ENCODE results near the gene MEF2C. TPM values are rescaled to one million over a fixed set of nuclear protein-coding genes. Genes with fewer than 3 reads are reported as not detected.
A peak's percentile ranks its signal among the peaks of the same experiment; 100 is the strongest.

The MEF2C gene
- total RNA-seq, 2 experiments from 2014 or later: 0.07 to 0.12 TPM

- ATAC-seq: no peak
- DNase-seq: no peak
- ChIA-PET POLR2A (no interaction called here), CTCF (no interaction called here)
- H3K27me3 Mint-ChIP-seq: peaks cover 67% of the 10 kb centered on the region
- intact Hi-C loops (cut with DNase I, micrococcal nuclease): loop anchor here in 1 of 2 experiments (10.0 kb wide), 2 partner anchors 152 to 202 kb away; no protein-coding TSS in a partner anchor
- H3K4me3 Mint-ChIP-seq: no peak overlapping the region
- H3K4me1 Mint-ChIP-seq: peaks cover 26% of the 10 kb centered on the region
- H3K9me3 Mint-ChIP-seq (ENCODE audit: low read depth): no peaks in the 10 kb centered on the region
- no peak overlapping the region for H3K27ac Mint-ChIP-seq
- no peaks in the 10 kb centered on the region for H3K36me3 Mint-ChIP-seq (ENCODE audit: low read depth)
Measured at GRCh38 chr5:88886746-88887341, 3.9 kb upstream of the MEF2C start.

GRCh38 chr5:88886252-88886651 lies 3.3 kb upstream of the MEF2C start:
- Mint-ChIP-seq H3K27me3 (peaks cover 66% of the 10 kb centered on the region), H3K36me3 (ENCODE audit: low read depth) (no peaks in the 10 kb centered on the region), H3K9me3 (ENCODE audit: low read depth) (no peaks in the 10 kb centered on the region), H3K27ac (no peak overlapping the region), H3K4me3 (no peak overlapping the region), H3K4me1 (peaks cover 26% of the 10 kb centered on the region)
- DNase-seq (no peak), ATAC-seq (no peak)
- intact Hi-C loops (cut with DNase I, micrococcal nuclease): loop anchor here in 1 of 2 experiments (10.0 kb wide), 2 partner anchors 151 to 201 kb away; no protein-coding TSS in a partner anchor
- ChIA-PET POLR2A (no interaction called here), CTCF (no interaction called here)

GRCh38 chr5:88885002-88885401 lies 2.0 kb upstream of the MEF2C start:
- POLR2A ChIA-PET: no interaction called here
- intact Hi-C loops (cut with DNase I, micrococcal nuclease): loop anchor here in 1 of 2 experiments (2.0 to 10.0 kb wide), 3 partner anchors 58 to 200 kb away; no protein-coding TSS in a partner anchor
- Mint-ChIP-seq H3K27me3 (peaks cover 62% of the 10 kb centered on the region), H3K36me3 (ENCODE audit: low read depth) (no peaks in the 10 kb centered on the region), H3K27ac (no peak overlapping the region), H3K4me3 (no peak overlapping the region), H3K4me1 (peaks cover 26% of the 10 kb centered on the region), H3K9me3 (ENCODE audit: low read depth) (no peaks in the 10 kb centered on the region)
- no peak for DNase-seq
- no peak for ATAC-seq
- CTCF ChIA-PET: interaction anchor here (0.6 kb wide), 1 partner anchor 158 kb away, joined by 3 read pairs; no protein-coding TSS in a partner anchor

GRCh38 chr5:88884608-88884877 lies 1.6 kb upstream of the MEF2C start:
- POLR2A ChIA-PET: no interaction called here
- no peak for DNase-seq
- intact Hi-C loops (cut with DNase I, micrococcal nuclease): loop anchor here (2.0 to 10.0 kb wide), 5 partner anchors 58 to 200 kb away; no protein-coding TSS in a partner anchor
- Mint-ChIP-seq H3K27ac (no peak overlapping the region), H3K4me3 (peak overlapping the region; percentile 75), H3K27me3 (peaks cover 61% of the 10 kb centered on the region), H3K9me3 (ENCODE audit: low read depth) (no peaks in the 10 kb centered on the region), H3K36me3 (ENCODE audit: low read depth) (no peaks in the 10 kb centered on the region), H3K4me1 (peaks cover 24% of the 10 kb centered on the region)
- CTCF ChIA-PET: interaction anchor here (0.6 kb wide), 1 partner anchor 157 kb away, joined by 3 read pairs; no protein-coding TSS in a partner anchor
- no peak for ATAC-seq

- Mint-ChIP-seq H3K36me3 (ENCODE audit: low read depth) (no peaks in the 10 kb centered on the region), H3K4me3 (peak overlapping the region; percentile 75), H3K27ac (no peak overlapping the region), H3K9me3 (ENCODE audit: low read depth) (no peaks in the 10 kb centered on the region), H3K27me3 (peaks cover 55% of the 10 kb centered on the region), H3K4me1 (peaks cover 21% of the 10 kb centered on the region)
- ChIA-PET POLR2A (no interaction called here), CTCF (interaction anchor here (0.6 to 0.9 kb wide), 2 partner anchors 11 to 157 kb away, joined by 3 read pairs; no protein-coding TSS in a partner anchor)
- intact Hi-C loops (cut with DNase I, micrococcal nuclease): loop anchor here (2.0 to 10.0 kb wide), 5 partner anchors 57 to 199 kb away; no protein-coding TSS in a partner anchor
- DNase-seq (peak; percentile 38), ATAC-seq (peak; percentile 39)
Measured at GRCh38 chr5:88883836-88884607, 1.0 kb upstream of the MEF2C start.

- Mint-ChIP-seq H3K4me3 (peak overlapping the region; percentile 75), H3K27ac (no peak overlapping the region), H3K4me1 (peaks cover 21% of the 10 kb centered on the region), H3K27me3 (peaks cover 45% of the 10 kb centered on the region), H3K36me3 (ENCODE audit: low read depth) (no peaks in the 10 kb centered on the region), H3K9me3 (ENCODE audit: low read depth) (no peaks in the 10 kb centered on the region)
- intact Hi-C loops (cut with DNase I, micrococcal nuclease): loop anchor here (5.0 to 10.0 kb wide), 4 partner anchors 148 to 198 kb away; no protein-coding TSS in a partner anchor
- no peak for DNase-seq
- ChIA-PET CTCF (interaction anchor here (0.7 to 0.8 kb wide), 2 partner anchors 432 to 769 kb away, joined by 3 read pairs; no protein-coding TSS in a partner anchor), POLR2A (interaction anchor here (0.6 kb wide), 1 partner anchor 262 kb away, joined by 4 read pairs; no protein-coding TSS in a partner anchor)
- ATAC-seq: no peak
Measured at GRCh38 chr5:88882276-88883038, 527 bp downstream of the MEF2C start.

GRCh38 chr5:88881571-88881971 lies 1.4 kb downstream of the MEF2C start:
- no peak overlapping the region for H3K27ac Mint-ChIP-seq
- ChIA-PET CTCF (interaction anchor here (0.8 kb wide), 1 partner anchor 769 kb away, joined by 3 read pairs; no protein-coding TSS in a partner anchor), POLR2A (no interaction called here)
- no peak overlapping the region for H3K4me3 Mint-ChIP-seq
- no peaks in the 10 kb centered on the region for H3K9me3 Mint-ChIP-seq (ENCODE audit: low read depth)
- intact Hi-C loops (cut with DNase I, micrococcal nuclease): loop anchor here (5.0 to 10.0 kb wide), 4 partner anchors 147 to 197 kb away; no protein-coding TSS in a partner anchor
- ATAC-seq (no peak), DNase-seq (no peak)
- H3K4me1 Mint-ChIP-seq: peaks cover 21% of the 10 kb centered on the region
- peaks cover 45% of the 10 kb centered on the region for H3K27me3 Mint-ChIP-seq
- H3K36me3 Mint-ChIP-seq (ENCODE audit: low read depth): no peaks in the 10 kb centered on the region

GRCh38 chr5:88880201-88880600 lies 2.8 kb downstream of the MEF2C start:
- peaks cover 39% of the 10 kb centered on the region for H3K27me3 Mint-ChIP-seq
- intact Hi-C loops (cut with DNase I, micrococcal nuclease): loop anchor here (5.0 to 10.0 kb wide), 4 partner anchors 145 to 195 kb away; no protein-coding TSS in a partner anchor
- DNase-seq (no peak), ATAC-seq (no peak)
- H3K4me1 Mint-ChIP-seq: peaks cover 21% of the 10 kb centered on the region
- H3K4me3 Mint-ChIP-seq: no peak overlapping the region
- ChIA-PET CTCF (no interaction called here), POLR2A (no interaction called here)
- no peaks in the 10 kb centered on the region for H3K36me3 Mint-ChIP-seq (ENCODE audit: low read depth)
- no peak overlapping the region for H3K27ac Mint-ChIP-seq
- no peaks in the 10 kb centered on the region for H3K9me3 Mint-ChIP-seq (ENCODE audit: low read depth)

GRCh38 chr5:88879724-88880123 lies 3.3 kb downstream of the MEF2C start:
- CTCF ChIA-PET: no interaction called here
- H3K27ac Mint-ChIP-seq: no peak overlapping the region
- H3K9me3 Mint-ChIP-seq (ENCODE audit: low read depth): no peaks in the 10 kb centered on the region
- POLR2A ChIA-PET: no interaction called here
- H3K4me3 Mint-ChIP-seq: no peak overlapping the region
- ATAC-seq (no peak), DNase-seq (no peak)
- no peaks in the 10 kb centered on the region for H3K36me3 Mint-ChIP-seq (ENCODE audit: low read depth)
- peaks cover 38% of the 10 kb centered on the region for H3K27me3 Mint-ChIP-seq
- intact Hi-C loops (cut with DNase I, micrococcal nuclease): loop anchor here (5.0 to 10.0 kb wide), 4 partner anchors 145 to 195 kb away; no protein-coding TSS in a partner anchor
- H3K4me1 Mint-ChIP-seq: peaks cover 21% of the 10 kb centered on the region

- peaks cover 15% of the 10 kb centered on the region for H3K4me1 Mint-ChIP-seq
- ATAC-seq (no peak), DNase-seq (no peak)
- H3K27ac Mint-ChIP-seq: no peak overlapping the region
- intact Hi-C loops (cut with DNase I, micrococcal nuclease): no loop called here
- H3K27me3 Mint-ChIP-seq: peaks cover 30% of the 10 kb centered on the region
- H3K4me3 Mint-ChIP-seq: no peak overlapping the region
- H3K36me3 Mint-ChIP-seq (ENCODE audit: low read depth): no peaks in the 10 kb centered on the region
- CTCF ChIA-PET: no interaction called here
- POLR2A ChIA-PET: no interaction called here
- no peaks in the 10 kb centered on the region for H3K9me3 Mint-ChIP-seq (ENCODE audit: low read depth)
Measured at GRCh38 chr5:88878976-88879375, 4.0 kb downstream of the MEF2C start.

- H3K36me3 Mint-ChIP-seq (ENCODE audit: low read depth): no peaks in the 10 kb centered on the region
Measured at GRCh38 chr5:88877826-88878225, 5.2 kb downstream of the MEF2C start.

More at GRCh38 chr5:88877826-88878225, 5.2 kb downstream of the MEF2C start:
- peaks cover 7% of the 10 kb centered on the region for H3K4me1 Mint-ChIP-seq
- H3K27ac Mint-ChIP-seq: no peak overlapping the region
- intact Hi-C loops (cut with DNase I, micrococcal nuclease): no loop called here
- H3K4me3 Mint-ChIP-seq: no peak overlapping the region
- POLR2A ChIA-PET: no interaction called here
- DNase-seq: no peak
- no peak for ATAC-seq
- CTCF ChIA-PET: no interaction called here
- no peaks in the 10 kb centered on the region for H3K9me3 Mint-ChIP-seq (ENCODE audit: low read depth)
- peaks cover 26% of the 10 kb centered on the region for H3K27me3 Mint-ChIP-seq
